Ramos (cell line): ENCODE data around the gene TLCD3B.

Experiments used
- in situ Hi-C: fragments of 300-500 bp; cut with MboI; formaldehyde crosslinking; loops from one replicate; pipeline ENCODE4 v1.14.3; 2022; ENCODE audit warnings: low sequenced_read_pairs; ENCODE audit not compliant: unreplicated experiment

TLCD3B gene, protein sequence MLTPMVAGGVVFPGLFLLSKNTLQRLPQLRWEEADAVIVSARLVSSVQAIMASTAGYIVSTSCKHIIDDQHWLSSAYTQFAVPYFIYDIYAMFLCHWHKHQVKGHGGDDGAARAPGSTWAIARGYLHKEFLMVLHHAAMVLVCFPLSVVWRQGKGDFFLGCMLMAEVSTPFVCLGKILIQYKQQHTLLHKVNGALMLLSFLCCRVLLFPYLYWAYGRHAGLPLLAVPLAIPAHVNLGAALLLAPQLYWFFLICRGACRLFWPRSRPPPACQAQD

DNA sequence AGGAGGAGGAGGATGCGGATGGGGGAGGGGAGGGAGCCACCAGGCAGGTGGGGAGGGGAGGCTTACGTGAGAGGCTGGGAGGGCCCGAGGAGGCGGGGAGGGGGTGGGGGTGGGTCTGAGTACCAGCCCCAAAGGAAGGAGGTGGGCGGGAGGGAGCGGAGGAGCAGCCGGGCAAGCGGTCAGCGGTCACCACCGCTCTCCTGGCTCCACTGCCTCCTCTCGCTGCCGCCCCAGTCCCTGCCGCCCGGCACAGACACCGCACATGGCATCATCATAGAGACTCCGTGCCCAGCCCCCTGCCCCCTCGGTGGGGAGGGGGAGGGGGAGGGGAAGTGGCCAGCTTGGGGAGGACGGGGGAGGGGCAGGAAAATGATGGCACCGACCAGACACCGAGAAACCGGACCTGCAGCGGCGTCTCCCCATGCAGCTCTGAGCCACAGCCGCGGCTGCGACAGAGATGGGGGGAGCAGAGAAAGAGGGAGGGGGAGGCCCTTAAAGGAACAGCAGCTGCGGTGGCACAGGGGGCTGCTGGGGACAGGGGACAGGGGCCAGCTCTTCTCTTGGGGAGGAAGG lies at the start of gene TLCD3B:
Gene TLCD3B (minus strand): TSS at position 431 of the 573 bp plus-strand sequence. CDS start 744 bp downstream, outside the sequence.
- in situ Hi-C loops, result no loop called here

GRCh38 chr16:30079480-30079879 lies 48.4 kb upstream of the TLCD3B start:
- in situ Hi-C loops, result no loop called here

DNA sequence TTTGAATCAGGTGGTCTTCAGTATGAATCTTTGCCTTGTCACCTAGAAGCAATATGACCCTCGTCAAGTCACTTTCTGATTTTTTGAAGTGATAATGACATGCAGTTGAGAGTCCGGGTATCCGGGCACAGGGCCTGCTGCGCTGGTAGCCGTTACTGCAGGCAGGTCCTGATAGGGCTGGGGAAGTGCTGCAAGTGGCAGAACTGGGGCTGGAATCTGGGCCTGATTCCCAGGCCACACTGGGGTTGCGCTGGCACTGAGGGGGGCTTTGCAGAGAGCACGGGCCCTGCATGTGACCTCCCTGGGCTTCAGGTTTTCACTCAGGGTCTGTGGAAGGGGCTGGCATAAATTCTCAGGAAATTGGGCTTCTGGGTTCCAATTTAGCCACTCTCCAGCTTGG lies 47.7 kb upstream of the TLCD3B start:
- in situ Hi-C loops, result no loop called here

GRCh38 chr16:30077656-30078055 lies 46.6 kb upstream of the TLCD3B start:
- in situ Hi-C loops, result no loop called here

- in situ Hi-C loops, result no loop called here
These were observed 45.3 kb upstream of the TLCD3B start for GRCh38 chr16:30076276-30076791.

DNA sequence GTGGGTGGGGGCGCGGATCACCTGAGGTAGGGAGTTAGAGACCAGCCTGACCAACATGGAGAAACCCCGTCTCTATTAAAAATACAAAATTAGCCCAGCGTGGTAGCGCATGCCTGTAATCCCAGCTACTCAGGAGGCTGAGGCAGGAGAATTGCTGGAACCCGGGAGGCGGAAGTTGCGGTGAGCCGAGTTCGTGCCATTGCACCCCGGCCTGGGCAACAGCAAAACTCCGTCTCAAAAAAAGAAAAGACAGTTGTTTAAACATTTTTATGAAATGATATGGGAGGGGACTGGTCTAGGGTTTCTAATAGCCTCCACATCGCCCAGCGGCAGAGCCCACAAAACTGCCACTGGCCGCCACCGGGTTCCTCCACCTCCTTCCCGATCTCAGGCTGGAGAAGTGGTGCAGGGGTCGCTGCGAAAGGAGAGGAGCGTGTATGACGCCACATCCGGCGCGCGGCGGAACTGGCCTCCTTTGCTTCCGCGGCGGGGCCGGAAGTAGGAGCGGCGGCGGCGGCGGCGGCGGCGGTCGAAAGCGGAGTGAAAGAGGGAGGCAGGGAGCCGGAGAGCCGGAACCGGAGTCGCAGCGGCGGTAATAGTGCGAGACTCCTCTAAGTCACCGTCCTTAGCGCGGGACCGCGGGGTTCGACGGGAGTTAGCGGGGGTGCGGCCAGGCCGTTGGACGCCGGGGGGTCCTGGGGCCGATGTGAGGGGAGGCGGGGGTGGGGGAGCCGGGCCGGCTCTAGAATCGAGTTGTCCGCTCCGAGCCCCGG lies 44.6 kb upstream of the TLCD3B start, which contains the start of gene PPP4C:
Gene PPP4C (plus strand): TSS at position 492 of the 773 bp plus-strand sequence. CDS start 384 bp downstream, outside the sequence.
- in situ Hi-C loops, result no loop called here

- in situ Hi-C loops, result no loop called here
These were observed 39.4 kb upstream of the TLCD3B start for GRCh38 chr16:30070490-30070889.

GRCh38 chr16:30069611-30070462 lies 38.8 kb upstream of the TLCD3B start:
- in situ Hi-C loops, result loop anchor here (10.0 kb wide), 1 partner anchor 355 kb away; no protein-coding TSS in a partner anchor

GRCh38 chr16:30068750-30069610 lies 37.9 kb upstream of the TLCD3B start:
- in situ Hi-C loops, result loop anchor here (10.0 kb wide), 1 partner anchor 356 kb away; no protein-coding TSS in a partner anchor

DNA sequence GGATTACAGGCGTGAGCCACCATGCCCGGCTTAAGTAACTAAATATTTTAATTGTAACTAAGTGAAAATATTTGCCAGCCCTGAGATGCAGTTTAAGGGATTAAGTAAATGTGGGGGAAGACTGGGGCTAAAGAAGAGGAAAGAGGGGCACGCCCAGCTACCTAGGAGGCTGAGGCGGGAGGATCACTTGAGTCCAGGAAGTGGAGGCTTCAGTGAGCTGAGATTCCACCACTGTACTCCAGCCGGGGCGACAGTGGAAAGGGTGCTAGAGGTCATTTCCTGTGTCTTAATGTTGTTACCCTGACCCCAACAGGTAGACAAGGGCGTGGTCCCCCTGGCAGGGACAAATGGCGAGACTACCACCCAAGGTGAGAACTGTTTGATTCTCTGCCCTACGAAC lies 37.3 kb upstream of the TLCD3B start:
- in situ Hi-C loops, result loop anchor here (10.0 kb wide), 1 partner anchor 356 kb away; no protein-coding TSS in a partner anchor

DNA sequence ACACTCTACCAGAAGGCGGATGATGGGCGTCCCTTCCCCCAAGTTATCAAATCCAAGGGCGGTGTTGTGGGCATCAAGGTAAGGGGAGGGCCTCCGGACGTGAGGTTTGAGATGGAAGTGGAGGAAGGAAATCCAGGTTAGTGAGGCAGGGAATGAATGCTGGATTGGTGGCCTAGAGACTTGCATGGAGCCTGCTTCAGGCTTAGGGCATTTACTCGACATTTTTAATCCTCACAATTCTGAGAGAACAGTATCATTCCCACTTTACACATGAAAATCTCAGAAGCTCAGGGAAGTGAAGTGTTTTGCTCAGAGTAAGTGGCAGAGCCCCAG lies 36.5 kb upstream of the TLCD3B start:
- in situ Hi-C loops, result loop anchor here (10.0 kb wide), 1 partner anchor 357 kb away; no protein-coding TSS in a partner anchor

DNA sequence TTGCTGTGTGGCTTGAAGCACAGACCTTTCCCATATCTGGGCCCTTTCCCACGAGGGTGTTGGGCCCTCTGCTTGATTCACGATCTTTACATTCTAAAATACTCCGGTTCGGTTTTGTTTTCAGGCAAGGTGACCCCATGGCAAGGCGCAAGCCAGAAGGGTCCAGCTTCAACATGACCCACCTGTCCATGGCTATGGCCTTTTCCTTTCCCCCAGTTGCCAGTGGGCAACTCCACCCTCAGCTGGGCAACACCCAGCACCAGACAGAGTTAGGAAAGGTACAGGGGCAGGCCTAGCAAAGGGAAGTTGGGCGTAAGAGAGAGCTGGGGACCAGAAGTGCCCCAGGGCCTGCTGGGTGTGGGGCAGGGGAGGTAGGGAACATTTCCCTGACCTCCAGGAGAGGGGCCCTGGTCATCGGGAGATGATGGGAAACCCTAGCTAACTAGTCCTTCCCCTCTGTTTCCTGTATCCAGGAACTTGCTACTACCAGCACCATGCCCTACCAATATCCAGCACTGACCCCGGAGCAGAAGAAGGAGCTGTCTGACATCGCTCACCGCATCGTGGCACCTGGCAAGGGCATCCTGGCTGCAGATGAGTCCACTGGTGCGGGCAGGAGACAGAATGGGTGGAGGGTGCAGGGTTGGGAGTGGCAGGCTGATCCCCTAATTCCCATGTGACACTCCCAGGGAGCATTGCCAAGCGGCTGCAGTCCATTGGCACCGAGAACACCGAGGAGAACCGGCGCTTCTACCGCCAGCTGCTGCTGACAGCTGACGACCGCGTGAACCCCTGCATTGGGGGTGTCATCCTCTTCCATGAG lies 35.9 kb upstream of the TLCD3B start:
- in situ Hi-C loops, result loop anchor here (10.0 kb wide), 1 partner anchor 358 kb away; no protein-coding TSS in a partner anchor

- in situ Hi-C loops, result loop anchor here (10.0 kb wide), 1 partner anchor 359 kb away; no protein-coding TSS in a partner anchor
These were observed 35.1 kb upstream of the TLCD3B start for GRCh38 chr16:30065943-30066760.

- in situ Hi-C loops, result loop anchor here (10.0 kb wide), 1 partner anchor 359 kb away; no protein-coding TSS in a partner anchor
These were observed 34.3 kb upstream of the TLCD3B start, which contains the start of gene ALDOA for GRCh38 chr16:30065102-30065942. TSS of gene ALDOA (plus strand) at chr16:30065760. CDS start at chr16:30066898, 1,138 bp downstream.

- in situ Hi-C loops, result loop anchor here (10.0 kb wide), 1 partner anchor 360 kb away; no protein-coding TSS in a partner anchor
These were observed 33.6 kb upstream of the TLCD3B start for GRCh38 chr16:30064729-30065101.
